ENCODE data around the gene OR6Q1.

- TF ChIP-seq CTCF (conservative IDR thresholded peaks at IDR 0.05; ENCODE audit: low read depth, low read length): no peak
- no peak for TF ChIP-seq USF2 (IDR thresholded peaks at IDR 0.05; ENCODE audit: low read depth, low read length)
- no peak for TF ChIP-seq MXI1 (IDR thresholded peaks at IDR 0.05; ENCODE audit: borderline replicate concordance, low read depth, low read length)
- no peak for TF ChIP-seq RFX5 (IDR thresholded peaks at IDR 0.05; ENCODE audit: low read depth, low read length)
- no peak for TF ChIP-seq MAZ (IDR thresholded peaks at IDR 0.05; ENCODE audit: borderline replicate concordance, low read depth, low read length)
- TF ChIP-seq RCOR1 (IDR thresholded peaks at IDR 0.05; ENCODE audit: insufficient replicate concordance, low read length): no peak
- TF ChIP-seq RAD21 (IDR thresholded peaks at IDR 0.05; ENCODE audit: low read length): no peak
- no peak for TF ChIP-seq ELK1 (IDR thresholded peaks at IDR 0.05; ENCODE audit: borderline replicate concordance, low read depth, low read length)
Observed at GRCh38 chr11:58023435-58023931, 7.3 kb upstream of the OR6Q1 start, which contains the start of gene OR9Q1.
